Liver (tissue), 9 donors: ENCODE data around the gene STOM. TPM values are rescaled to one million over a fixed set of nuclear protein-coding genes. Genes with fewer than 3 reads are reported as not detected.

Source experiments
- DNase-seq: peaks from one replicate; pipeline ENCODE4 v3.0.0-alpha.2; 2017; ENCODE audit warnings: low spot score
- H3K27ac ChIP-seq, 2 donors: one replicate each; pipeline ENCODE4 v1.7.0; 2013; ENCODE audit warnings: inconsistent platforms in 2 of 2, low read length in 2 of 2, control low read depth in 1 of 2, low read depth in 1 of 2, mild to moderate bottlenecking in 1 of 2
- H3K27me3 ChIP-seq, 4 donors: one replicate each; pipeline versions ENCODE4 v1.6.1 to v1.7.0; 2013; ENCODE audit warnings: low read length in 3 of 4, inconsistent platforms in 1 of 4, mild to moderate bottlenecking in 1 of 4, moderate library complexity in 1 of 4; ENCODE audit not compliant: control insufficient read depth in 4 of 4, insufficient read depth in 4 of 4
- H3K36me3 ChIP-seq, 4 donors: one replicate each; pipeline versions ENCODE4 v1.6.1 to v1.7.0; 2013; ENCODE audit warnings: low read length in 3 of 4, mild to moderate bottlenecking in 3 of 4, low read depth in 1 of 4, moderate library complexity in 1 of 4; ENCODE audit not compliant: control insufficient read depth in 4 of 4, insufficient read depth in 3 of 4
- H3K4me1 ChIP-seq, 4 donors: one replicate each; pipeline versions ENCODE4 v1.6.1 to v1.7.0; 2013; ENCODE audit warnings: low read length in 3 of 4, mild to moderate bottlenecking in 3 of 4, moderate library complexity in 1 of 4; ENCODE audit not compliant: control insufficient read depth in 4 of 4, insufficient read depth in 4 of 4
- H3K4me3 ChIP-seq, 3 donors: one replicate each; pipeline versions ENCODE4 v1.6.1 to v1.7.0; 2013; ENCODE audit warnings: low read length in 3 of 3, control low read depth in 1 of 3, low read depth in 1 of 3, mild to moderate bottlenecking in 1 of 3
- H3K9ac ChIP-seq, 2 donors: one replicate each; pipeline ENCODE4 v1.7.0; 2013; ENCODE audit warnings: low read length in 2 of 2, mild to moderate bottlenecking in 2 of 2, moderate library complexity in 2 of 2, control low read depth in 1 of 2, low read depth in 1 of 2
- H3K9me3 ChIP-seq, 4 donors: one replicate each; pipeline versions ENCODE4 v1.6.1 to v1.7.0; 2013; ENCODE audit warnings: low read length in 3 of 4; ENCODE audit not compliant: control insufficient read depth in 4 of 4
- EGR1 ChIP-seq, 2 donors: IDR thresholded peaks; 2 replicates each; pipeline ENCODE4 v1.6.1; 2016 to 2018; ENCODE audit warnings: antibody characterized with exemption in 2 of 2, low read depth in 2 of 2
- FOXA1 ChIP-seq: IDR thresholded peaks from 2 replicates; pipeline ENCODE4 v1.6.1; 2016; ENCODE audit warnings: antibody characterized with exemption
- GABPA ChIP-seq, 2 donors: IDR thresholded peaks in 1 of 2; conservative IDR thresholded peaks in 1 of 2; 2 replicates each; pipeline ENCODE4 v1.6.1; 2016; ENCODE audit warnings: antibody characterized with exemption in 2 of 2, mild to moderate bottlenecking in 1 of 2, moderate library complexity in 1 of 2
- HNF4A ChIP-seq, 2 donors: conservative IDR thresholded peaks; 2 replicates each; pipeline ENCODE4 v1.6.1; 2016; ENCODE audit warnings: antibody characterized with exemption in 2 of 2, mild to moderate bottlenecking in 2 of 2
- HNF4G ChIP-seq: IDR thresholded peaks from 2 replicates; pipeline ENCODE4 v1.6.1; 2016; ENCODE audit warnings: antibody characterized with exemption
- JUND ChIP-seq, 2 donors: IDR thresholded peaks; 2 replicates each; pipeline ENCODE4 v1.6.1; 2016; ENCODE audit warnings: antibody characterized with exemption in 2 of 2
- MAX ChIP-seq: IDR thresholded peaks from 2 replicates; pipeline ENCODE4 v1.6.1; 2016; ENCODE audit warnings: antibody characterized with exemption
- NR2F2 ChIP-seq: IDR thresholded peaks from 2 replicates; pipeline ENCODE4 v1.6.1; 2016; ENCODE audit warnings: antibody characterized with exemption
- RAD21 ChIP-seq, 2 donors: IDR thresholded peaks; 2 replicates each; pipeline ENCODE4 v1.6.1; 2016; ENCODE audit warnings: antibody characterized with exemption in 2 of 2, mild to moderate bottlenecking in 2 of 2
- RXRA ChIP-seq, 2 donors: IDR thresholded peaks; 2 replicates each; pipeline ENCODE4 v1.6.1; 2017 to 2018; ENCODE audit warnings: antibody characterized with exemption in 2 of 2, mild to moderate bottlenecking in 1 of 2
- SP1 ChIP-seq: IDR thresholded peaks from 2 replicates; pipeline ENCODE4 v1.6.1; 2018; ENCODE audit warnings: antibody characterized with exemption, mild to moderate bottlenecking
- YY1 ChIP-seq: IDR thresholded peaks from 2 replicates; pipeline ENCODE4 v1.6.1; 2016; ENCODE audit warnings: antibody characterized with exemption, mild to moderate bottlenecking
- WGBS: extraction: QIAGEN DNeasy Blood & Tissue Kit; methylation state at CpG from one replicate; pipeline ENCODE4 v1.1.7; 2013; 5-methylcytosine and 5-hydroxymethylcytosine counted together
- polyA plus RNA-seq, 2 donors: library from polyadenylated mRNA; stranded (reverse) in 1 of 2; unstranded in 1 of 2; fragments of 200-250 nt in 1 of 2; fragments of >200 nt in 1 of 2; fragmentation: Nextera tagmentation in 1 of 2; extraction: Ambion mirVana in 1 of 2; gene quantifications; one replicate each; pipeline versions ENCODE4 v1.2.1 to v1.2.3, GENCODE V29; 2013 to 2015
- total RNA-seq, 2 donors: library from RNA; depleted of rRNA; stranded (reverse); fragments of >200 nt; gene quantifications; one replicate each; pipeline ENCODE4 v1.2.3, GENCODE V29; 2014
- donor health status: healthy.
- donor health status: healthy.
- donor health status: healthy.
- donor health status: healthy.
- donor health status: healthy.

STOM gene
- total and polyA plus RNA-seq, 4 donors: 150 to 398 (median 265) TPM

GRCh38 chr9:121319383-121319780 is 50.7 kb downstream of the STOM start:
- no peak for DNase-seq
- Histone ChIP-seq H3K27me3 (no peaks in the 10 kb centered on the region), H3K4me3 (no peak overlapping the region), H3K9me3 (no peaks in the 10 kb centered on the region), H3K27ac (no peak overlapping the region), H3K36me3 (peaks cover 0 to 7% (median 1%) of the 10 kb centered on the region in 4 donors), H3K9ac (no peak overlapping the region), H3K4me1 (peaks cover 0 to 35% (median 23%) of the 10 kb centered on the region in 4 donors)
- WGBS: 93% methylated on average over 5 of the region's 5 CpGs
- TF ChIP-seq JUND (IDR thresholded peaks at IDR 0.05) (no peak), FOXA1 (no peak)

GRCh38 chr9:121318631-121319382 is 51.2 kb downstream of the STOM start:
- no peak overlapping the region for H3K4me3 ChIP-seq
- H3K9me3 ChIP-seq: no peaks in the 10 kb centered on the region
- H3K27ac ChIP-seq: no peak overlapping the region
- H3K4me1 ChIP-seq: peaks cover 0 to 35% (median 23%) of the 10 kb centered on the region in 4 donors
- TF ChIP-seq GABPA (IDR thresholded peaks at IDR 0.05 in 1 of 2, conservative IDR thresholded peaks at IDR 0.05 in 1 of 2): no peak
- no peak for TF ChIP-seq SP1
- TF ChIP-seq RXRA (IDR thresholded peaks at IDR 0.05): no peak
- TF ChIP-seq MAX: no peak
- H3K27me3 ChIP-seq: no peaks in the 10 kb centered on the region
- DNase-seq: no peak
- WGBS: 93% methylated on average over 19 of the region's 19 CpGs
- H3K9ac ChIP-seq: no peak overlapping the region
- H3K36me3 ChIP-seq: peaks cover 0 to 6% (median 1%) of the 10 kb centered on the region in 4 donors

GRCh38 chr9:121317737-121318630 is 52.1 kb downstream of the STOM start:
- no peak overlapping the region for H3K9ac ChIP-seq
- H3K36me3 ChIP-seq: peaks cover 0 to 6% (median 2%) of the 10 kb centered on the region in 4 donors
- peak overlapping the region in 1 of 2 donors; percentile 21 for H3K27ac ChIP-seq
- 40% methylated on average over 6 of the region's 6 CpGs for WGBS
- no peak overlapping the region for H3K4me3 ChIP-seq
- no peak for DNase-seq
- H3K27me3 ChIP-seq: no peaks in the 10 kb centered on the region
- no peaks in the 10 kb centered on the region for H3K9me3 ChIP-seq
- peaks cover 0 to 34% (median 22%) of the 10 kb centered on the region in 4 donors for H3K4me1 ChIP-seq
- TF ChIP-seq NR2F2 (no peak), EGR1 (IDR thresholded peaks at IDR 0.05; ENCODE audit: low read depth in 2 of 2) (no peak), YY1 (no peak), HNF4G (peak; percentile 63), HNF4A (conservative IDR thresholded peaks at IDR 0.05) (peak; percentile 77 to 85), JUND (IDR thresholded peaks at IDR 0.05) (peak; percentile 23 to 36), RAD21 (IDR thresholded peaks at IDR 0.05) (peak; percentile 55 to 65), RXRA (IDR thresholded peaks at IDR 0.05) (peak; percentile 34 to 41), SP1 (peak; percentile 54)
